ENCODE measurements around the gene ZC3H18.

The ZC3H18 gene

GRCh38 chr16:88558457-88559442, 11.5 kb upstream of the ZC3H18 start:
- TF ChIP-seq CTCF (conservative IDR thresholded peaks at IDR 0.05; ENCODE audit: low read length), result peak; percentile 49
- DNase-seq (ENCODE audit: low read depth), result peak; percentile 51
- no peak overlapping the region for H3K4me3 ChIP-seq (ENCODE audit: low read length)

- DNase-seq (ENCODE audit: low read depth), result peak; percentile 15
- H3K4me3 ChIP-seq (ENCODE audit: low read length), result no peak overlapping the region
- TF ChIP-seq CTCF (conservative IDR thresholded peaks at IDR 0.05; ENCODE audit: low read length), result no peak
These were observed 9.3 kb upstream of the ZC3H18 start for GRCh38 chr16:88560714-88561484.

- peak overlapping the region; percentile 53 for H3K4me3 ChIP-seq (ENCODE audit: low read length)
- TF ChIP-seq CTCF (conservative IDR thresholded peaks at IDR 0.05; ENCODE audit: low read length), result peak; percentile 67
- DNase-seq (ENCODE audit: low read depth), result peak; percentile 48
These were observed 8.5 kb upstream of the ZC3H18 start for GRCh38 chr16:88561485-88562359.

GRCh38 chr16:88566158-88566557, 4.0 kb upstream of the ZC3H18 start:
- peak; percentile 31 for DNase-seq (ENCODE audit: low read depth)
- H3K4me3 ChIP-seq (ENCODE audit: low read length), result no peak overlapping the region
- no peak for TF ChIP-seq CTCF (conservative IDR thresholded peaks at IDR 0.05; ENCODE audit: low read length)

GRCh38 chr16:88568710-88569613, 1.2 kb upstream of the ZC3H18 start:
- H3K4me3 ChIP-seq (ENCODE audit: low read length), result peak overlapping the region; percentile 72
- no peak for TF ChIP-seq CTCF (conservative IDR thresholded peaks at IDR 0.05; ENCODE audit: low read length)
- no peak for DNase-seq (ENCODE audit: low read depth)

GRCh38 chr16:88569614-88569984, 604 bp upstream of the ZC3H18 start:
- no peak; the same call in 1 of the 2 replicates for TF ChIP-seq CTCF (conservative IDR thresholded peaks at IDR 0.05; ENCODE audit: low read length)
- no peak for DNase-seq (ENCODE audit: low read depth)
- H3K4me3 ChIP-seq (ENCODE audit: low read length), result peak overlapping the region; percentile 72
